Smooth muscle cell of the brain vasculature (primary cell): ENCODE results near the gene UGT1A1.
"Not testable (repeated sequence)": the region's sequence is repeated elsewhere in the genome, so short reads cannot be mapped to it uniquely, and the experiment has no call there.

ENCODE experiments used
- DNase-seq: peaks from one replicate; pipeline ENCODE4 v3.0.0-alpha.2; 2012; ENCODE audit warnings: low read depth, low spot score

UGT1A1 gene

GRCh38 chr2:233760043-233760442, at the start of gene UGT1A1:
Gene UGT1A1, plus strand, starts transcription at chr2:233760270. Its CDS starts 18 bp downstream, at chr2:233760288.
- no peak for DNase-seq

GRCh38 chr2:233711312-233712008, 48.6 kb upstream of the UGT1A1 start:
- peak; percentile 20 for DNase-seq

GRCh38 chr2:233712611-233713261, 47.3 kb upstream of the UGT1A1 start, which contains the start of gene UGT1A5:
Gene UGT1A5, plus strand, starts transcription at chr2:233712907. Its CDS starts 85 bp downstream, at chr2:233712992.
- DNase-seq = no peak

- no peak for DNase-seq
Observed at GRCh38 chr2:233713262-233713615, 46.8 kb upstream of the UGT1A1 start.

- no peak for DNase-seq
Observed at GRCh38 chr2:233714121-233714520, 45.9 kb upstream of the UGT1A1 start.

- no peak for DNase-seq
Observed at GRCh38 chr2:233718552-233718951, 41.5 kb upstream of the UGT1A1 start, which contains the start of gene UGT1A4. Gene UGT1A4, plus strand, starts transcription at chr2:233718736. Its CDS starts 85 bp downstream, at chr2:233718821.

GRCh38 chr2:233728723-233729301, 31.3 kb upstream of the UGT1A1 start, which contains the start of gene UGT1A3:
Gene UGT1A3, plus strand, starts transcription at chr2:233729042. Its CDS starts 85 bp downstream, at chr2:233729127.
- DNase-seq = no peak

- not testable (repeated sequence) for DNase-seq
Observed at GRCh38 chr2:233736868-233737653, 23.0 kb upstream of the UGT1A1 start.

GRCh38 chr2:233740870-233741269, 19.2 kb upstream of the UGT1A1 start:
- DNase-seq = no peak

- DNase-seq = no peak
Observed at GRCh38 chr2:233743464-233744259, 16.4 kb upstream of the UGT1A1 start.

GRCh38 chr2:233745073-233745755, 14.9 kb upstream of the UGT1A1 start:
- no peak for DNase-seq

GRCh38 chr2:233745838-233746237, 14.2 kb upstream of the UGT1A1 start:
- not testable (repeated sequence) for DNase-seq

GRCh38 chr2:233746475-233747282, 13.4 kb upstream of the UGT1A1 start:
- DNase-seq = no peak

GRCh38 chr2:233747283-233747544, 12.9 kb upstream of the UGT1A1 start:
- DNase-seq = no peak

- DNase-seq = not testable (repeated sequence)
Observed at GRCh38 chr2:233750689-233751088, 9.4 kb upstream of the UGT1A1 start.

GRCh38 chr2:233751212-233752009, 8.7 kb upstream of the UGT1A1 start:
- DNase-seq = not testable (repeated sequence)

GRCh38 chr2:233754872-233755611, 5.0 kb upstream of the UGT1A1 start:
- no peak for DNase-seq

GRCh38 chr2:233756429-233757081, 3.5 kb upstream of the UGT1A1 start:
- DNase-seq = no peak
